H9 (cell line): ENCODE results near the gene FRS3. TPM values are rescaled to one million over a fixed set of nuclear protein-coding genes. Genes with fewer than 3 reads are reported as not detected.

ENCODE experiments used
- DNase-seq: peaks from one replicate; pipeline ENCODE4 v3.0.0-alpha.2; 2017
- H2AFZ ChIP-seq: one replicate; pipeline ENCODE4 v1.6.1; 2013; ENCODE audit warnings: mild to moderate bottlenecking, low read length, control low read depth, moderate library complexity
- H2AK5ac ChIP-seq: 2 replicates; pipeline ENCODE4 v1.6.1; 2013; ENCODE audit warnings: low read length, control low read depth, mixed read lengths; ENCODE audit not compliant: insufficient read length
- H2BK120ac ChIP-seq: one replicate; pipeline ENCODE4 v1.6.1; 2013; ENCODE audit warnings: low read depth, mild to moderate bottlenecking, low read length, control low read depth, inconsistent platforms; ENCODE audit not compliant: poor library complexity, severe bottlenecking
- H2BK12ac ChIP-seq: 2 replicates; pipeline ENCODE4 v1.6.1; 2013; ENCODE audit warnings: low read length, control low read depth, mixed read lengths, low read depth; ENCODE audit not compliant: insufficient read length
- H2BK15ac ChIP-seq: 2 replicates; pipeline ENCODE4 v1.6.1; 2013; ENCODE audit warnings: low read depth, low read length, control low read depth
- H2BK20ac ChIP-seq: one replicate; pipeline ENCODE4 v1.6.1; 2013; ENCODE audit warnings: low read depth, mild to moderate bottlenecking, low read length, control low read depth, inconsistent platforms; ENCODE audit not compliant: poor library complexity, severe bottlenecking
- H2BK5ac ChIP-seq: 2 replicates; pipeline ENCODE4 v1.6.1; 2013; ENCODE audit warnings: low read length, control low read depth, mixed read lengths; ENCODE audit not compliant: insufficient read length
- H3K14ac ChIP-seq: 2 replicates; pipeline ENCODE4 v1.6.1; 2013; ENCODE audit warnings: low read length, control low read depth; ENCODE audit not compliant: insufficient read depth
- H3K18ac ChIP-seq: 2 replicates; pipeline ENCODE4 v1.6.1; 2013; ENCODE audit warnings: low read depth, mild to moderate bottlenecking, mixed read lengths, low read length, control low read depth; ENCODE audit not compliant: insufficient read length
- H3K23ac ChIP-seq: 2 replicates; pipeline ENCODE4 v1.6.1; 2013; ENCODE audit warnings: low read length, control low read depth, mixed read lengths, low read depth; ENCODE audit not compliant: insufficient read length
- H3K23me2 ChIP-seq: 2 replicates; pipeline ENCODE4 v1.6.1; 2013; ENCODE audit warnings: low read depth, mild to moderate bottlenecking, mixed read lengths, low read length, control low read depth; ENCODE audit not compliant: insufficient read length, poor library complexity, severe bottlenecking
- H3K27ac ChIP-seq: 2 replicates; pipeline ENCODE4 v1.5.1; 2013; ENCODE audit warnings: low read length, control low read depth, mixed read lengths, low read depth; ENCODE audit not compliant: insufficient read length
- H3K27me3 ChIP-seq: 2 replicates; pipeline ENCODE4 v1.6.1; 2013; ENCODE audit warnings: low read length, control low read depth, inconsistent platforms; ENCODE audit not compliant: insufficient read depth
- H3K4ac ChIP-seq: 2 replicates; pipeline ENCODE4 v1.6.1; 2013; ENCODE audit warnings: low read depth, mild to moderate bottlenecking, control low read depth, inconsistent platforms, low read length, moderate library complexity
- H3K4me1 ChIP-seq: 2 replicates; pipeline ENCODE4 v1.6.1; 2013; ENCODE audit warnings: low read length, control low read depth, inconsistent platforms; ENCODE audit not compliant: insufficient read depth
- H3K4me2 ChIP-seq: 2 replicates; pipeline ENCODE4 v1.6.1; 2013; ENCODE audit warnings: low read length, control low read depth, mixed read lengths; ENCODE audit not compliant: insufficient read length, insufficient read depth
- H3K56ac ChIP-seq: 2 replicates; pipeline ENCODE4 v1.6.1; 2013; ENCODE audit warnings: low read depth, mild to moderate bottlenecking, mixed read lengths, low read length, control low read depth; ENCODE audit not compliant: insufficient read length
- H3K79me1 ChIP-seq: 2 replicates; pipeline ENCODE4 v1.6.1; 2013; ENCODE audit warnings: low read depth, mild to moderate bottlenecking, moderate library complexity, low read length, control low read depth, inconsistent platforms; ENCODE audit not compliant: insufficient read depth, poor library complexity, severe bottlenecking
- H3K79me2 ChIP-seq: 2 replicates; pipeline ENCODE4 v1.6.1; 2013; ENCODE audit warnings: low read length, control low read depth, inconsistent platforms; ENCODE audit not compliant: insufficient read depth
- H3K9ac ChIP-seq: 2 replicates; pipeline ENCODE4 v1.6.1; 2013; ENCODE audit warnings: low read length, control low read depth, mixed read lengths; ENCODE audit not compliant: insufficient read length; ENCODE audit errors: extremely low read depth
- H3K9me3 ChIP-seq: one replicate; pipeline ENCODE4 v1.6.1; 2013; ENCODE audit warnings: low read depth, low read length, inconsistent platforms; ENCODE audit not compliant: control insufficient read depth
- H3T11ph ChIP-seq: one replicate; pipeline ENCODE4 v1.6.1; 2013; ENCODE audit warnings: mild to moderate bottlenecking, low read length, control low read depth, inconsistent platforms
- H4K20me1 ChIP-seq: one replicate; pipeline ENCODE4 v1.6.1; 2013; ENCODE audit not compliant: control insufficient read depth, insufficient read length, insufficient read depth
- H4K5ac ChIP-seq: 2 replicates; pipeline ENCODE4 v1.6.1; 2013; ENCODE audit warnings: low read depth, mild to moderate bottlenecking, mixed read lengths, low read length, control low read depth; ENCODE audit not compliant: insufficient read length
- H4K8ac ChIP-seq: replicated peaks from 2 replicates; pipeline ENCODE4 v1.6.1; 2013; ENCODE audit warnings: low read length, control low read depth, mixed read lengths, low read depth; ENCODE audit not compliant: insufficient read length
- H4K91ac ChIP-seq: 2 replicates; pipeline ENCODE4 v1.6.1; 2013; ENCODE audit warnings: low read depth, mild to moderate bottlenecking, moderate library complexity, mixed read lengths, low read length, control low read depth; ENCODE audit not compliant: insufficient read length
- H3K27ac Mint-ChIP-seq, 3 experiments: 2 replicates in 2 of 3; 3 replicates in 1 of 3; pipeline ENCODE4 v1.8.0; 2020 to 2021; ENCODE audit warnings: mixed read lengths in 3 of 3, mild to moderate bottlenecking in 1 of 3, moderate library complexity in 1 of 3
- H3K27me3 Mint-ChIP-seq: 2 replicates; pipeline ENCODE4 v1.8.0; 2021; ENCODE audit warnings: low read depth, mild to moderate bottlenecking, moderate library complexity, mixed read lengths
- H3K36me3 Mint-ChIP-seq, 3 experiments: 2 replicates in 2 of 3; 3 replicates in 1 of 3; pipeline ENCODE4 v1.8.0; 2020 to 2021; ENCODE audit warnings: low read depth in 3 of 3, mixed read lengths in 3 of 3; ENCODE audit not compliant: insufficient read depth in 1 of 3
- H3K4me1 Mint-ChIP-seq, 2 experiments: 2 replicates each; pipeline ENCODE4 v1.8.0; 2020; ENCODE audit warnings: mixed read lengths in 2 of 2
- H3K4me3 Mint-ChIP-seq, 2 experiments: 2 replicates in 1 of 2; 3 replicates in 1 of 2; pipeline ENCODE4 v1.8.0; 2020 to 2021; ENCODE audit warnings: mild to moderate bottlenecking in 2 of 2, mixed read lengths in 2 of 2, moderate library complexity in 1 of 2
- H3K9me3 Mint-ChIP-seq, 2 experiments: 2 replicates in 1 of 2; 3 replicates in 1 of 2; pipeline ENCODE4 v1.8.0; 2020; ENCODE audit warnings: mild to moderate bottlenecking in 2 of 2, mixed read lengths in 2 of 2, moderate library complexity in 1 of 2
- CTCF ChIP-seq: fragments of 200-600 bp; sonication (generic); conservative IDR thresholded peaks from 3 replicates; pipeline ENCODE4 v1.8.0; 2021; ENCODE audit warnings: antibody characterized with exemption, mild to moderate bottlenecking
- WGBS: extraction: QIAGEN DNeasy Blood & Tissue Kit; methylation state at CpG from one replicate; pipeline ENCODE4 v1.1.7; 2013; ENCODE audit warnings: missing lambda C conversion rate, low lambda C conversion rate, mixed read lengths; ENCODE audit not compliant: insufficient read length; ENCODE audit errors: extremely low coverage; 5-methylcytosine and 5-hydroxymethylcytosine counted together
- total RNA-seq: library from RNA; stranded (reverse); gene quantifications from 2 replicates; pipeline ENCODE4 v1.2.1, GENCODE V29; 2021

FRS3 gene
- total RNA-seq, 1 experiment from 2014 or later: 4.8 TPM

- Histone ChIP-seq H2AK5ac (no peak overlapping the region), H2AFZ (no peak overlapping the region), H3K18ac (no peak overlapping the region), H3K56ac (no peak overlapping the region), H3K79me1 (no peaks in the 10 kb centered on the region), H3K9ac (no peak overlapping the region), H3K23me2 (no peaks in the 10 kb centered on the region), H3K79me2 (no peaks in the 10 kb centered on the region), H4K5ac (no peak overlapping the region), H2BK20ac (no peak overlapping the region), H3K27ac (no peak overlapping the region), H3K9me3 (no peaks in the 10 kb centered on the region), H3K4ac (no peak overlapping the region), H2BK120ac (no peak overlapping the region), H2BK5ac (no peak overlapping the region), H4K91ac (no peak overlapping the region), H3K23ac (no peak overlapping the region), H3T11ph (no peak overlapping the region), H3K14ac (no peak overlapping the region), H3K4me2 (no peak overlapping the region), H3K27me3 (no peaks in the 10 kb centered on the region), H3K4me1 (peaks cover 11% of the 10 kb centered on the region; the same call in 1 of the 2 replicates), H2BK15ac (no peak overlapping the region), H4K8ac (no peak overlapping the region), H4K20me1 (no peaks in the 10 kb centered on the region), H2BK12ac (no peak overlapping the region)
- peaks cover 43 to 47% of the 10 kb centered on the region in 2 experiments for H3K4me1 Mint-ChIP-seq
- H3K4me3 Mint-ChIP-seq: no peak overlapping the region
- H3K27ac Mint-ChIP-seq: peak overlapping the region in 1 of 3 experiments; percentile 62; a peak in 1 of 7 replicates
- TF ChIP-seq CTCF: no peak
- H3K9me3 Mint-ChIP-seq: no peaks in the 10 kb centered on the region
- H3K36me3 Mint-ChIP-seq: no peaks in the 10 kb centered on the region
- DNase-seq: no peak
- peaks cover 22% of the 10 kb centered on the region for H3K27me3 Mint-ChIP-seq
- WGBS: no CpG with 5 or more reads among the region's 3 CpGs
Observed at GRCh38 chr6:41727705-41728072, 52.0 kb downstream of the FRS3 start.
